HG03135 (cell line): ENCODE measurements around the gene TAP1.
"Not testable (repeated sequence)": the region's sequence is repeated elsewhere in the genome, so short reads cannot be mapped to it uniquely, and the experiment has no call there.

Source experiments
- ATAC-seq: cut with Tn5 transposase; IDR thresholded peaks from one replicate; pipeline ENCODE4 v1.9.1; 2021; ENCODE audit warnings: mild to moderate bottlenecking, moderate library complexity; ENCODE audit not compliant: unreplicated experiment

The TAP1 gene, protein sequence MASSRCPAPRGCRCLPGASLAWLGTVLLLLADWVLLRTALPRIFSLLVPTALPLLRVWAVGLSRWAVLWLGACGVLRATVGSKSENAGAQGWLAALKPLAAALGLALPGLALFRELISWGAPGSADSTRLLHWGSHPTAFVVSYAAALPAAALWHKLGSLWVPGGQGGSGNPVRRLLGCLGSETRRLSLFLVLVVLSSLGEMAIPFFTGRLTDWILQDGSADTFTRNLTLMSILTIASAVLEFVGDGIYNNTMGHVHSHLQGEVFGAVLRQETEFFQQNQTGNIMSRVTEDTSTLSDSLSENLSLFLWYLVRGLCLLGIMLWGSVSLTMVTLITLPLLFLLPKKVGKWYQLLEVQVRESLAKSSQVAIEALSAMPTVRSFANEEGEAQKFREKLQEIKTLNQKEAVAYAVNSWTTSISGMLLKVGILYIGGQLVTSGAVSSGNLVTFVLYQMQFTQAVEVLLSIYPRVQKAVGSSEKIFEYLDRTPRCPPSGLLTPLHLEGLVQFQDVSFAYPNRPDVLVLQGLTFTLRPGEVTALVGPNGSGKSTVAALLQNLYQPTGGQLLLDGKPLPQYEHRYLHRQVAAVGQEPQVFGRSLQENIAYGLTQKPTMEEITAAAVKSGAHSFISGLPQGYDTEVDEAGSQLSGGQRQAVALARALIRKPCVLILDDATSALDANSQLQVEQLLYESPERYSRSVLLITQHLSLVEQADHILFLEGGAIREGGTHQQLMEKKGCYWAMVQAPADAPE

DNA sequence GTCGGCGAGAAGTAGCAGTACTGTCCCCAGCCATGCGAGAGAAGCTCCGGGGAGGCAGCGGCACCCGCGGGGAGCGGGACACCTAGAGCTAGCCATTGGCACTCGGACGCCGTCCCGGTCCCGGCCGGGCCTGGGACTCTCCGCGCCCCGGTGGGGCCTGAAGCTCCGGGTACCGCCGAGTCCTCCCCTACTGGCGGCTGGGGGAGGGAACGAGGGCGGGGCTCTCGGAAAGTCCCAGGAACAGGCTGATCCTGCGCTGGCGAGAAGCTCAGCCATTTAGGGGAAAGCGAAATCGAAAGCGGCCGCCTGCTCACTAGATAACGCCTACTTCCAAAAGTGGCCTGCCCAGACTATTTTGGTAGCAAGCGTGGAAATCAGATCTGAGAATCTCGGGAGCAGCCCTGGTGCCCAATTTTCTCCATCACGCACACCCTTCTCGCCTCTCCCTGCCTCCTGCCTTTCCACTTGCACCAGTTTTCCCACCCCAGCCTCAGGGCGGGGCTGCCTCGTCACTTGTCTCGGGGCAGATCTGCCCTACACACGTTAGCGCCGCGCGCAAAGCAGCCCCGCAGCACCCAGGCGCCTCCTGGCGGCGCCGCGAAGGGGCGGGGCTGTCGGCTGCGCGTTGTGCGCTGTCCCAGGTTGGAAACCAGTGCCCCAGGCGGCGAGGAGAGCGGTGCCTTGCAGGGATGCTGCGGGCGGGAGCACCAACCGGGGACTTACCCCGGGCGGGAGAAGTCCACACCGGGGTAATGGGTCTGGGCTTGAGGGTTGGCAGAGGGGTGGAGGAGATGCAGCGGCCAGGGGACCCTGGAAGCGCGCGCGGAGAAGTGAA is at the start of gene TAP1, which contains the start of gene PSMB9:
TSS of gene TAP1 (minus strand) at position 164 of the 835 bp plus-strand sequence. CDS start at position 96, 68 bp downstream.
TSS of gene PSMB9 (plus strand) at position 652 of the 835 bp plus-strand sequence. CDS start at position 690, 38 bp downstream.
- ATAC-seq = peak; percentile 83

DNA sequence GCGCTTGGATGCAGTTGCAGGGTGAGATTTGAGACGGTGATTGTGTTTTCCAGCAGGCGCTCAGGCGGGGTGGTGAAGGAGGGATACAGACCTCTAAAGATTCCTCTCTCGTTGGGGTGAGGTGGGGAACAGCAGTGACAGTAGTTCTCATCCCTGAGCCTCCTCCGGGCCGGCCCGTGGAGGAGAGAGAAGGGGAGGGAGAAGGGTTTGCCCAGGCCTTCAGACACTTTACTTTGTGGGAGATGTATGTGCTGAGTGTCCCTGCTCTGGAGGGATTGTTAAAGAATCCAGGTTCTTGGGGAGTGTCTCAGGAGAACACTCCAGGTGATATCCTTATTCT is 41.5 kb upstream of the TAP1 start:
- peak; percentile 14 for ATAC-seq

DNA sequence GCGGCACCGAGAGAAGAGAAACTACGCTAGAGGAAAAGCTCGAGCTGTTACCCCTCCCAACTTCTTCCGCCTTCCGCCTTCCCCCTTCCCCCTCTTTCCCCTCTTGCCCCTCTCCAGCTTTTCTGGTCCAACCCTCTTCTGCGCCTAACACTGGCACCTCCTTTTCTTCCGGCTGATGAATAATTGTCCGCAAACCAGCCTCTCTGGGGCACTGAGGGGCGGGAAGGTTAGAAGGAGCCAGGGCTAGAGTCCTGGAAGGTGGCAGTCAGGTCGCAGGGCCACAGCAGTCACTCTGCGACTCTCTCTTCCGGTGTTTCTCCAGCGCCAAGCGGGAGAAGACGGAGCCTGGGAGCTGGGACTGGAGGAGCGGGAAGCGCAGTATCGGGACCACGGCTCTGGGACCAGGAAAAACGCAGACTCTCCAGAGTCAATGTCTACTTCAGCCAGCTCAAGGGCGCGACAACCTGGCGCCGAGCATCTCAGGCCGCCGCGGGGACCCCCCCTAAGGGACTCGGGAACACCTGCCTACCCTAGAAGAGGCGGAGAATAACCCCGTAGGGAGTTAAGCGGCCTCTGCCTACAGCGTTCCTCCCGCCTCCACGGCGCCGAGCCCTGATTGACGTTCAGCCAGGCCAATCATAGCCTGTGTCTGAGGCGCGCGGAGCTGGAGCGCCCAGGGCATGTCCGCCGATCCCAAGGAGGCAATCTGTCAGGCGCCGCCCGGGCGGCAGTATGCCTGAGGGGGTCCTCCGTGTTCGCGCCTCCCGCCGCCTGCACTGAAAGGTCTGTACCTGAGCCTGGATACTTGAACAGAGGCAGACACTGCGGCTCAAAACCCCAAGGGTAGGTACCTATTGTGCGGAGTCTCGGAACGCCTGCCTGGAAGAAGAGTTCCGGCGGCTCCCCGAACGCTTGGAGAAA is 40.8 kb upstream of the TAP1 start:
- peak; percentile 98 for ATAC-seq

DNA sequence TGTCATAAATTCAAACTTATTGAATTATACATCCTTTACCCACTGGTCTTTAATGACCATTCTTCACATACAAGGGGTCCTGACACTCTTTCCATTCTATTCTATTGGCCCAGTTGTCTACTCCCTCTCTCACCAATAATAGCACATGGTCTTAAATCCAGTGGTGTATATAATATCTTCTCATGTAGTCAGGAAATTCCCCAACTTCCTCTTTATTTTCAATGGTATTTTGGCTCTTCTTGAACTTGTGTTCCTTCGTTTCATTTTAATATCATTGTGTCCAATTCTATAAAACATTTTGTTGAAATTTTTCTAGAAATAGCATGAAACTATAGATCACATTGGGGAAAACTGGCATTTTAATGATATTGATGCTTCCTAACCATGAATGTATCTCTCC is 37.3 kb upstream of the TAP1 start:
- no peak for ATAC-seq

DNA sequence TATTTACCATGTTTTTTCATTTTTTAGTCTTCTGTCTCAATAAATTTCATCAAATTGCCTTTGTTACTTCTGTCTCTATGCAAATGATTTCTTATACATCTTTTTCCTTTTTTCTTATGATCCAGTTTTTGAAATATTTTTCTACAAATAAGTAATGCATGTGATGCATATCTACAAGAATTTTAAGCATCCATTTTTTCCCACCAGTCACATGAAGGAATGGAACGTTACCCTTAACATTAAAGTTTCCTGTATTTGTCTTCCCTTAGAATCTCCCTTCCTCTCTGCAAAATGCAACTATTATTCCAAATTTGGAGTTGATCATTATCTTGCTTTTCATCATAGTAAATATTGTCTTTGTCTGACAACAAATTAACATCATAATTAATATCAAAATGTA is 36.0 kb upstream of the TAP1 start:
- ATAC-seq = no peak

DNA sequence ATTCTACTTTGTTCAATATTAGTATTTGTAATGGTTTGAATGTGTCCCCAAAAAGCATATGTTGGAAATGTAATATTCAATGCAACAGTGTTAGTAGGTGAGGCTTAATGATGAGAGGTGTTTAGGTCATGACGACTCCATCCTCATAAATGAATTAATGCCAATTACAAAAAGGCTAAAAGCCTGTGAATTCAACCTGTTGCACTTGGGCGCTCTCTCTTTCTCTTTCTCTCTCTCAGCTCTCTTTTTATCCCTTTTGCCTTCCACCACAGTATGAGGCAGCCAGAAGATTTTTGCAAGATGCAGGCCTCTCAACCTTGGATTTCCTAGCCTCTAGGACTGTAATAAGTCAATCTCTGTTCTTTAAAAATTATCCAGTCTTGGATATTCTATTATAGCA is 35.1 kb upstream of the TAP1 start:
- ATAC-seq = no peak

DNA sequence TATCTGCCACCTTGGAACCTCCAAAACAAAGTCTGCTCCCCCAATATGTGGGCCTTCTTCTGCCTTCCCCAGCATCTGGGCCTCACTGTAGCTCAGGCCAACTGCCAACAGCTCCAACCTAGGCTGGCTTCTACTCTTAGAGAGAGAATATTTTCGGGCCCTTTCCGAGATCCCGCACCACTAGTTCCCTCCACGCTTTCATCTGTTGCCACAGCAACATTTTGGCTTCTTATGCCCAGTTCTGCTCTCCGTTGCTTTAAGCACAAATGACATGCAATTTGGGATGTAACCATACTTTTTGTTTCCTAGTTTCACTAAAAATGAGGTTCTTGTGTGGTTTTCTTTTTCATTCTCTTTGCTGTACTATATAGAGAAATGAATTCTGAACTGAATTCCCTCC is 34.1 kb upstream of the TAP1 start:
- no peak for ATAC-seq

DNA sequence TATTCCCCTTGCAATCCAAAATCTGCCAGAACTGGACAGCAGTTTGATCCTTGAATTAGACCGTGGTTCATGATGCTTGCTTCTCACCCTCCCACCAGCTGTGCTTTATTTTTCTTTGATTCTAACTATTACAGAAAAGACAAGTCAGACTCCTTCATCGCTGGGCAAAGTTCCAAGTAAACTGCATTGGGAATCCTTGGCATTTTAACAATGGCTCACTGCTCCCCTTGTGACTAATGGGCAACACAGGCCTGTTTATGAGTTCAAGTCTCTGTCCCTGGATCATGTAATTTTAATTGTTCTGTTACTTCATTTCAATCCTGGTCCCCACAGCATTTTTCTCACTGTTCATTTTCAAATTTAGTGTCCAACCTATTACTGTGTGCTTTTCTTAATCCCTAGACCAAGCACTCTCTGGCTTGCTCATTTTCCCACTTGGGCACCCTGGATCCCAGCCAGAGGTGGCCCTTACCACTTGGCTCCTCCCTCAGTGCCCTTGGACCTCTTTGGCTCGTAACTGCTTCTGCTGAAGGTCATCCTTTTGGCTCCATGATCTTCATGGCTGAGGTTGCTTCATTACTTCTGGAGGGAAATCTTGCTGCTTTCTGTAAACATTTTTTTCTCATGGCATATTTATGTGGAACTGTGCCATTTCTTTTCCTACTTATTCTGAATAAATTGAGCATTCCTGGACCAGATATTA is 33.3 kb upstream of the TAP1 start:
- ATAC-seq = no peak

DNA sequence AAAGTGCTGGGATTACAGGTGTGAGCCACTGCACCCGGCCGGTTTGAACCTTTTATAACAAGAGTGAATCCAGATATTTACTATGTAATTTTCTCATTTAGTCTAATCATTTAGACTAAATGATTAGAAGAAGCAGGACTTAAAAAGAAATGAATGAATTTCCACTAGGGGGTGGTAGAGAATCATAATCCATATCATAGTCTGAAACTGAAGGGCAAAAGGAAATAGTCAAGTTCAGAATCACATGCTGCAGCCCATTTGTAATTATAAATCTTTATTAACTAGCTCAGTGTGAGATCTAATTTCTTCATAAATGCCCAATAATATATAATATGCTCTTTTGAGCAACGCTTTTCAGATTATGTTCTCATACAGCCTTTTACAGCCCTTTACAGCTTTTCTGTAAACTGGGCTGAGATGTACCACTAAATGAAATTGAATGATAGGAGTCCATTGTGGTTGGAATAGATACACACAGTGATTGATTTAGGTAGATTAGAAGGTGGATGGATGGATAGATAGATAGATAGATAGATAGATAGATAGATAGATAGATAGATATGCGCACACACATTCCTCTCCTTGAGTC is 32.3 kb upstream of the TAP1 start:
- ATAC-seq = no peak

DNA sequence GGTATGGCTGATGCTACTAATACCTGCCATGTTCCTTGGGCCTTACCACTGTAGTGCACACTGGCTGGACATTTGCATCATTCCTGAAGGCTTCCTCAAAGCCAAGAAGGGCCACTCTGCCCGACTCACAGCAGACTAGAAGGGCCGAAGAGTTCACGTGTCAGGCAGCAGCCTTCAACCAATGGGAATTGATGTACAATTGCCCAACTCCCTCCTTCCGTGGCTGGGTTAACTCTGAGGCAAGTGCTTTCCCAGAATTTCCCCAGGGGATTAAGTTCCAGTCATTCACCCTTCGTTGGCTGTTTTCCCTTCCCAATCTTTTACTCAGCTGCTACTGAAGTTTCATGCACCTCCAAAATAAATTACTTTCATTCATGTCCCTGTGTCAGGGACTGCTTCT is 30.3 kb upstream of the TAP1 start:
- no peak for ATAC-seq

DNA sequence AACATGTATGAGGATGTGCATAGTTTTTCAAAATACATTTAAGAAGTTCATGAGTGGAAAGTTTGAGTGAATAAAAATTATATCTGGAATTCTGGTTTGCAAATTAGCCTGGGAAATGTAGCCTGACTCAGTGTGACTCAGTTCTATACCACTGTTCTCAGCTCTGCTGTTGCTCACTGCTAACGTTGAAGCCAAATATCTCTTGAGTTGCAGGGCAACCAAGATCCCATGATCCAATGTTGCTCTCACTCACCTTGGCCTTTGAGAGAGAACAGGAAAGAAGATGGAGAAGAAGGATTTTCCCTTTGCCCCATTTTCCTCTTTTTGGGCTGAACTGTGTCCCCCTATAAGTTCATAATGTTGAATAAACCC is 29.4 kb upstream of the TAP1 start:
- ATAC-seq = no peak

DNA sequence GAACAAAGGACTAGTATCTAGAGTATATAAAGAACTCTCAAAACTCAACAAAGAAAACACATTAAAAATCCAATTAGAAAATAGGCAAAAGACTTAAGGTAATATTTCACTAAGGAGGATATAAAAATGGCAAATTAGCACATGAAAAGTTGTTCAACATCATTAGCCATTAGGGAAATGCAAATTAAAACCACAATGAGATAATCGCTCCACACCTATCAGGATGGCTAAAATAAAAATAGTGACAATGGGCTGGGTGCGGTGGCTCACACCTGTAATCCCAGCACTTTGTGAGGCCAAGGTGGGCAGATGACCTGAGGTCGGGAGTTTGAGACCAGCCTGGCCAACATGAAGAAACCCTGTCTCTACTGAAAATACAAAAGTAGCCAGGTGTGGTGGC is 27.5 kb upstream of the TAP1 start:
- ATAC-seq = not testable (repeated sequence)

DNA sequence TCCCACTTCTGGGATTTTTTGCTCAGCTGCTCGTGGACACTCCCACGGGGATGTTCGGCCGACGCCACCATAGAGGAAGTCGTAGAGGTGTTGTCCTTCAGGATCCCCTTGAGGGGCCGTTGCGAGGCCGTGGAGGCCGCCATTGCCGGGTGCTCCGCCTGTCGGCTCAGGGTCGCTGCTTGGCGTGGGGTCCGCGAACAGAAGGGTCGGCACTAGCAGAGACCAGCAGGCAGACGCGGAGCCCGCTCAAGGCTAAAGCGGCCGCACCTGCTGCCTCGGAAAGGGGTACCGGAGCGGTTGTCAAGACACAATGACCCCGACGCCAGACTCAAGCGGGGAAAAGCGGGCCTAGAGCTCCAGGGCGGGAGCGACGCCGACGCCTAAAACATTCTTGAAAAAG is 26.2 kb upstream of the TAP1 start:
- ATAC-seq = no peak

DNA sequence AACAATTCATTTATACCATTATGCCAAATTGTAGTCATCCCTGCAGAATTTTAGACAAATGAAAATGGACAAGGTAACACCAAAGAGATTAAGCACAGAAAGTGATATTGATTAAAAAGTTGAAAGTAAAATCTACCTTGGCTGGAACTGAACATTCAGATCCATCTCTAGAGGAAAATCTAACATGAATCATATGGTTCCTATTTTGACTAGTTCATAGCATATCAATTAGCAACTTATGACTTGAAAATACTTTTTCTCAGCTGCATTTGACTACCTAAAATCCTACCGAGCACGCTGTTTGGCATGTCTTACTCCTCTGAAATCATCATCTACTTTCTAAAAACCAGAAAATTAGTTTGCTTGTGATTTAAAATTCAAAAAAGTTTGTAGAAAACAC is 23.1 kb upstream of the TAP1 start:
- ATAC-seq = no peak

DNA sequence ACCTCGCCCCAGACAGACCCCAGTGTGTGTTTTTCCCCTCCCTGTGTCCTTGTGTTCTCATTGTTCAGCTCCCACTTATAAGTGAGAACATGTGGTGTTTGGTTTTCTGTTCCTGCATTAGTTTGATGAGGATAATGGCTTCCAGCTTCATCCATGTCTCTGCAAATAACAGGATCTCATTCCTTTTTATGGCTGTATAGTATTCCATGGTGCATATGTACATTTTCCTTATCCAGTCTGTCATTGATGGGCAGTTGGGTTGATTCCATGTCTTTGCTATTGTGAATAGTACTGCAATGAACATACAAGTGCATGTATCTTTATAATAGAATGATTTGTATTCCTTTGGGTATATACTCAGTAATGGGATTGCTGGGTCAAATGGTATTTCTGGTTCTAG is 20.4 kb upstream of the TAP1 start:
- not testable (repeated sequence) for ATAC-seq

DNA sequence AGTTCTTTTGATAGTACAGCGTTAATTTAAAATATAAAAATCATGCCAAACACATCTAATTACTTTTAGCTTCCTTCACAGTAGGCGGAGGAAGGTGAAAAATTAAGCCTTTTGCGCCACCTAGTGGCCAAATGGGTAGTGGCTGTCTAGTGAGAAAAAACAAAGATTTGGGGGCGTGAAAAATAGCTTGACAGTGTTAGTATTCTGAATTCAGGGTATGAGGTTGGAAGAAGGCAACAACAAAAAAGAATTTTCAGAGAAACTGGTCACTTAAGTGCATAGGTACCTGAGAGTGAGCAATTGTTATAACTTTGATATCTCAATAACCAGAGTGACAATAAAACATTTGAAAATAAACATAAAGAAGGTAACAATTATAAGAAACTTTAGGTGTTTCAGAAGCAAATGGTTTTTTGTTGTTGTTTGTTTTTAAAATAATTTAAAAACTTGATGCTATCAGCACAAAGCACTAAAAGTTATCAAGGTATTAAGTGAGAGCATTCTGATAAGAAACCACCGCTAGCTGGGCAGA is 14.8 kb upstream of the TAP1 start:
- ATAC-seq = no peak

DNA sequence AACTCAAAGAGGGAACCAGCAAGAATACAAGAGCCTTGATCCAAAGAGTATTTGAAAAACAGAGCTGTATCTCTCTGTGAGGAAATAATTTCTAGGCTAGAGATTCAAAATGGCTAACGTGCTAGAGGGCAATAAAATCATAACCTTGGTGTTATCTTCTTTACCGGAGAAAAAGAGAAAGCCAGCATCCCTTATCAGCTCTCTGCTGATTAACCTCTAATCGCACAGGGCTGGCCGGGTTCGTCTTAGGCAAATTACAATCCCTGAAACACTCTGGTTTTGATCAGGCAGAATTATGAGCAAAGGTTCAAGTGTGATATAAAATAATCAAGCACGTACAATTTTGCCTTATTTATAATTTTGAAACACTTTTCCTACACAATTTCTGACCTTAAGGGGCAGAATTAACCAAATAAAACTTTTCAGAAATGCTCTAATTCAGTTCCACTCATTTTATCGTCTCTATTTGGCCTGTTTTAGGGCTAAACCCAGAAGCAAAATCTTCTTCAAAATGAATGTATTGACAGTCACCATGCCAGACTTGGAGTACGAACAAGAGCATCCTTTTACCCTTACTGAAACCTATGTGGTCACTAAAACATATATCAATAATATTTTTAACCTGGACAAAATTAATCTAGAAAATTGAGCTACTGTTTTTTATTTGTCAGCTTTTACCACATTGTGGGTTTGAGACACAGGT is 14.2 kb upstream of the TAP1 start:
- ATAC-seq = no peak

DNA sequence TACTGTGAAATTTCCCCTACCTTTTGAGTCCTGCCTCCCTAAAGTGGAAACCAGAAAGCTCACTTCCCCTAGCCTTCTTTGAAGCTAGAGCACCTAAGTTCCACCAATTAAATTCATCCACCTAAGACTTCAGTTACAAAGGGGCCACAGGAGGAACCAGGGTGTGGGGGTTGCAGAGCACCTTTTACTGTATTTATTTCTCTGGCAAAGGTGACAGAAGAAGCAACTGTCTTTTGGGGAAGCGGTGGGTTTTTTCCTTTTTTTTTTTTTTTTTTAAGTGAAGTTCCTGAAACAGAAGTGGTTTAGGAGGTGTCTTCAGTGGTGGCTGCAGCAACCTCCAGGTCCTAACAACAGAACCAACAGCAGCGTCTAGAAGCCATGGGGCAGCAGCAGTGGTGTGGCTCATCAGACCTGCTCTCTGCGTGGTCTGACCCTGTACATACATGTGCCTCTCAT is 13.5 kb upstream of the TAP1 start:
- no peak for ATAC-seq
